Mononuclear cell (primary cell): ENCODE data around the gene GTPBP10. TPM values are rescaled to one million over a fixed set of nuclear protein-coding genes. Genes with fewer than 3 reads are reported as not detected.
"Not testable (repeated sequence)": the region's sequence is repeated elsewhere in the genome, so short reads cannot be mapped to it uniquely, and the experiment has no call there.

Experiments used
- H3K27me3 ChIP-seq: 2 replicates; pipeline ENCODE4 v1.6.0; 2011; ENCODE audit warnings: low read length, control low read depth; ENCODE audit not compliant: insufficient read depth
- H3K4me1 ChIP-seq: 2 replicates; pipeline ENCODE4 v1.5.1; 2011; ENCODE audit warnings: mild to moderate bottlenecking, low read length, control low read depth; ENCODE audit not compliant: insufficient read depth
- H3K4me3 ChIP-seq: 2 replicates; pipeline ENCODE4 v1.5.1; 2011; ENCODE audit warnings: mild to moderate bottlenecking, low read length, moderate library complexity
- H3K9me3 ChIP-seq: 2 replicates; pipeline ENCODE4 v1.5.1; 2011; ENCODE audit warnings: low read depth, mild to moderate bottlenecking, control low read depth, low read length
- total RNA-seq: library from RNA; depleted of rRNA; stranded (reverse); fragments of >200 nt; gene quantifications from one replicate; pipeline ENCODE4 v1.2.3, GENCODE V29; 2012

Gene GTPBP10
- total RNA-seq, 1 donor, result 16.2 TPM

DNA sequence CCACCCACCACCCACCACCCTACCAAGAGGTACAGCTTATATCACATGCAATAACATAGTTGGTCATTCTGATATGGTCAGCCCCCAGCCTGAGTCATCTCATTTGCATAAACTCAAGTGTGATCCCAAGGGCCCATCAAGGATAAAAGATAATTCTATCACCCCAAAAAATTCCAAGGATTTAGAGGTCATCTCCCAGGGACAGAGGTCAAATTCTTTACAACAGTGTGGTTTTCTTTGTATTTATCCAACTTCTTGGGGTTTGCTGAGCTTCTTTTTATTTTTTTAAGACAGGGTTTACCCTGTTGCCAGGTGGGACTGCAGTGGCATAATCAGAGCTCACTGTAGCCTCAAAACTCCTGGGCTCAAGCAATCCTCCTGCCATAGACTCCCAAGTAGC, 9.4 kb upstream of the GTPBP10 start:
- Histone ChIP-seq H3K4me3 (no peak overlapping the region), H3K9me3 (no peaks in the 10 kb centered on the region), H3K4me1 (no peaks in the 10 kb centered on the region), H3K27me3 (no peaks in the 10 kb centered on the region)

DNA sequence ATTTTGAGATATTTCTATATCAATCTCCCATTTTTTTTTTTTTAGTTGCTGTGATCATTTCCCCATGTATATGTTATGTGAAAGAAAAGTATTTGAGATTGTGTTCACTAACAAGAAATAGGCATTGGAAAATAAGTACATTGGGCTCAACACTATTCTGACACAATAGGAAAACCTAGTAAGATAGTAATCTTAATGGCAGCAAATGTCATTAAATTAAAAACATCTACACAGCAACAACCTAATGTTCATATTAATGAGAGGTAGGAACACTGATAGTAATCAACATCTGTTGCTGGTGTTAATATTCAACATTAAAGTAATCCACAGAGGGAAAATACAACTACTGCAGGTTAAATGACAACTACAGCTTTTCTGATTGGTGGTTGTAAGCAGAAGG, 1.5 kb upstream of the GTPBP10 start:
- H3K9me3 ChIP-seq, result no peaks in the 10 kb centered on the region
- peaks cover 16% of the 10 kb centered on the region for H3K4me1 ChIP-seq
- H3K27me3 ChIP-seq, result no peaks in the 10 kb centered on the region
- H3K4me3 ChIP-seq, result no peak overlapping the region

DNA sequence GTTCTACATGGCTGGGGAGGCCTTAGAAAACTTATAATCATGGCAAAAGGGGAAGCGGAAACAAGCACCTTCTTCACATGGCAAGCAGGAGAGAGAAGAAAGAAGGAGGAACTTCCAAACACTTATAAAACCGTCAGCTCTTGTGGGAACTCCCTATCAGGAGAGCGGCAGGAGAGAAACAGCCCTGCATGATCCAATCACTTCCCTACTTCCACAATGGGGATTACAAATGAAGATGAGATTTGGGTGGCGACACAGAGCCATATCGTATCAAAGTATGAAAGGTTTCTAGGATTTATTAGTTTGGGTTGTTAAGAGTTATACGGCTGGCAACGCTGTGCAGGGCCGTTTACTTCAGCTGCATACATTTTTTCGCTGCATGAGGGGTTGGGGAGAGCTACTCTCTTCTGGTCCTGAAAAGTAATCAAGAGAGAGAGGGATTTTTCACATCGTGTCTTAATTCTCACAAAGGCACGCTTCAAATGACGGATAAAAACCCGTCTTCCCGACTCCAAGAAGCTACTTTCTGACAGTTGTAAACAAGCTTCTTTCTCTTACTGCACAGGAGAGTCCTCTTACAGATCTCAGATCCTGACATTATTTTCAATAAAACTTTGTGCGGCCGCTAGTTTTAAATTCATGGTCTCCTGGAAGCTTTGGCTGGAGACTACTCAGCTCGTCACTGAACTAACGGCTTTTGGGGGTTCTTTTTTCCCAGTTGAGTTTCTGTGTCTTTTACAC, 751 bp upstream of the GTPBP10 start:
- Histone ChIP-seq H3K4me1 (peaks cover 16% of the 10 kb centered on the region), H3K4me3 (peak overlapping the region; percentile 99), H3K27me3 (no peaks in the 10 kb centered on the region), H3K9me3 (no peaks in the 10 kb centered on the region)

DNA sequence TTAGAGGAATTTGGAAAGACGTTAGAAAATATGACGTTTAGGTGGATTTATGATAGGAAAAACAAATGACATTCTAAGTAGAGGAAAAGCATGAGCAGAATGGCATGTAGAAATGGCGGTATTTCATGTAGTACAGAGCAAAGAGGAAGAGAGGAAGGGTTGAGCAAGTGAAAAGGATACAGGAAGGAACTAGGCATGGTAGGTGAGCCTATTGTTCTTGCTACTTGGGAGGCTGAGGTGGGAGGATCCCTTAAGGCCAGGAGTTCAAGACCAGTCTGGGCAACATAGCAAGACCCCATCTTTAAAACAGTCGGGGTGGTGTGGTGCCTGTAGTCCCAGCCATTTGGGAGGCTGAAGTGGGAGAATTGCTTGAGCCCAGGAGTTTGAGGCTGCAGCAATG, 1.2 kb downstream of the GTPBP10 start:
- Histone ChIP-seq H3K4me3 (no peak overlapping the region), H3K27me3 (no peaks in the 10 kb centered on the region), H3K4me1 (peaks cover 16% of the 10 kb centered on the region), H3K9me3 (no peaks in the 10 kb centered on the region)

DNA sequence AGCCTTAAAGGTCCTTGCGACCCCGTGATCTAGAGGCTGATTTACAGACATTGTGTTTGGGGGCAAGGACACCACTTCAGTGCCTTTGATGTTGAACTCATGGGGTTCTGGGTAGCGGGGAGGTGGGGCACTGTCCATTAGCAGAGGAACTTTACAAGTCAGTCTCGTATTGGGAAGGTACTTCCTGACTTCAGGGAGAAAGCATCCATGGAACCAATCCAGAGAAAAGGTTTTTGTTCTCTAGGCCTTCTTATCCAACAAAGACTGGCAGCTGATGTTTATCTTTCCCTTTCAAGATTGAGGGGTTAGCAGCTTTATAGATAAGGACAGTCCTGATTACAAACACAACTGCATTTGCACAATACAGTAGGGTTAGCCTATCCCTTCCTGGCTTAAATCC, 2.8 kb downstream of the GTPBP10 start:
- no peaks in the 10 kb centered on the region for H3K9me3 ChIP-seq
- H3K4me3 ChIP-seq, result no peak overlapping the region
- H3K4me1 ChIP-seq, result peaks cover 16% of the 10 kb centered on the region
- no peaks in the 10 kb centered on the region for H3K27me3 ChIP-seq

DNA sequence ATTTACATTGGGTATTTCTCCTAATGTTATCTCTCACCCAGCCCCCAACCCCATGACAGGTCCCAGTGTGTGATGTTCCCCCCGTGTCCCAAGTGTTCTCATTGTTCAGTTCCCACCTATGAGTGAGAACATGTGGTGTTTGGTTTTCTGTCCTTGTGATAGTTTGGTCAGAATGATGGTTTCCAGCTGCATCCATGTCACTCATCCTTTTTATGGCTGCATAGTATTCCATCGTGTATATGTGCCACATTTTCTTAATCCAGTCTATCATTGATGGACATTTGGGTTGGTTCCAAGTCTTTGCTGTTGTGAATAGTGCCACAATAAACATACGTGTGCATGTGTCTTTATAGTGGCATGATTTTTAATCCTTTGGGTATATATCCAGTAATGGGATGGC, 3.5 kb downstream of the GTPBP10 start:
- not testable (repeated sequence) for H3K9me3 ChIP-seq

DNA sequence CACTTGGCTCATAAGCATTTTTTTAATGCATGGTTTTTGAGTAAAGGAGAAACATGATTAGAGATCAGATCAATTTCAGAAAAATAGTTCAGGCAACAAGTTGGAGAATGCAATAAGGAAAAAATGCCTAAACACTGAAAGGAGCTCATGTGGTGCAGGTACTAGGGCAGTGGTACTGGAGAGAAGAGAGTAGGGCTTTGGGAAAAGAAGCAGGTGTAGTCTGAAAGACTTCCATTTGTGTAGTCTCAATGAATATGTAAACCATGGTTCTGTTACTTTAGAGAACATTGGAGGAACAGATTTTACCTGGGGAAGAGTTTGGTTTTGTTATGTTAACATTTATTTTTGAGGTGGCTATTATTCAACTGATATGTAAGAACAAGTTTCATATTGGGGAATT, 5.5 kb downstream of the GTPBP10 start:
- peaks cover 8% of the 10 kb centered on the region for H3K4me1 ChIP-seq
- H3K27me3 ChIP-seq, result no peaks in the 10 kb centered on the region
- H3K9me3 ChIP-seq, result no peaks in the 10 kb centered on the region
- no peak overlapping the region for H3K4me3 ChIP-seq

More for the DNA sequence above, 3.5 kb downstream of the GTPBP10 start:
- H3K4me3 ChIP-seq, H3K27me3 ChIP-seq: not testable (repeated sequence)
- peaks cover 16% of the 10 kb centered on the region for H3K4me1 ChIP-seq

DNA sequence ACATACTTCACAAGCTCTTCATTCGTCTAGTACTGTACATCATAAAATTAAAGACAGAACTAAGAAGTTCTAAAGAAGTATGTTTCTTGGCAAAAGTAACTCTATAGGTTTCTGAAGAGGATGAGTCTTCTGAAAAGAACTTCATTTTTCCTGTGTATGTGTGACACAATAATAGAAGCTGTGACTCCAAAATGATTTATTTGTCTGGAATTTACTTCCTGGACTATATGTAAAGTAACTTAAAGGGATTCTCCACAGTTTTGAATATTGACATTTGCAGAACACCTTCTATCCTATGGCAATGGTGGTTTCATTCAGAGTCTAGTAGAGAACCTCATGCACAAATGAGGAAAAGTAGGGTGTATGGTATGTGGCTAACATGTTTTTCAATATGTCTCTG, 36.9 kb downstream of the GTPBP10 start:
- no peaks in the 10 kb centered on the region for H3K4me1 ChIP-seq
- no peak overlapping the region for H3K4me3 ChIP-seq
- no peaks in the 10 kb centered on the region for H3K9me3 ChIP-seq
- H3K27me3 ChIP-seq, result no peaks in the 10 kb centered on the region

DNA sequence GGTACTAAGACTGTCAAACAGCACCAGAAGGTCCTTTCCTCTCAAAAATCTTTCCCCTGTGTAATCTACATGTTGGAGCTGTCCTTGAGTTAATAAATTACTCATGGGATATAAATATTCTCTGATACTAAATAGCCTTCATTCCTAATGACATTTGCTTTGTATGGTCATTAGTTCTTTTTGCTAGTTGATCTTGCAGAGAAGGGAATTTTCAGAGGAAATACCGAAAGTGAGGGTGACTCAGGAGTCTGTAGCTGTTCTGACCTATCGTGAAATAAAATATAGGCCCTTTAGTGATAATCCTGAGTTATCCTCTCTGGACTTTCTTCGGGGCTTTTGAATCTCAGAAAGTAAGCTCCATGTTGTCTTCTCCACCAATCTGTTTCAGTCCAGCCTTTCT, 37.3 kb downstream of the GTPBP10 start:
- Histone ChIP-seq H3K4me1 (no peaks in the 10 kb centered on the region), H3K4me3 (no peak overlapping the region), H3K9me3 (no peaks in the 10 kb centered on the region)

DNA sequence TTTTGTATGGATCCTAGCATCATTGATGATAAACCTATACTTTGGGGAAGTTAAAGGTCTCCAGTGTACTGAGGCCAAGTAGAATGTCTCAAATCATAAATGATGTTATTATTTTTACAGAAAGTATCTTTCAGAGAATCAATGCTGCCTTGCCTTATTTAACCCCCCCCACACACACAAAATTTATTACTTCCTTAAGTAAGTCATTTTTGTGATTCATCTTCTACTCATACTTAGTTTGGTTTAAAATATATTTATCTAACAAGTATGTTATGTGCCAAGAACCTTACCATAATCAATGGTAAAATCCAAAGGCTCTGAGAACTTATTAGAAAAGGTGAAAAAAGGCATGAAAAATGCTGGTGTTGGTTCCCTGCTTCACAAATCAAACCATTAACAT, 37.9 kb downstream of the GTPBP10 start:
- Histone ChIP-seq H3K4me1 (no peaks in the 10 kb centered on the region), H3K4me3 (no peak overlapping the region), H3K9me3 (no peaks in the 10 kb centered on the region), H3K27me3 (no peaks in the 10 kb centered on the region)

More for the DNA sequence above, 37.3 kb downstream of the GTPBP10 start:
- no peaks in the 10 kb centered on the region for H3K27me3 ChIP-seq

DNA sequence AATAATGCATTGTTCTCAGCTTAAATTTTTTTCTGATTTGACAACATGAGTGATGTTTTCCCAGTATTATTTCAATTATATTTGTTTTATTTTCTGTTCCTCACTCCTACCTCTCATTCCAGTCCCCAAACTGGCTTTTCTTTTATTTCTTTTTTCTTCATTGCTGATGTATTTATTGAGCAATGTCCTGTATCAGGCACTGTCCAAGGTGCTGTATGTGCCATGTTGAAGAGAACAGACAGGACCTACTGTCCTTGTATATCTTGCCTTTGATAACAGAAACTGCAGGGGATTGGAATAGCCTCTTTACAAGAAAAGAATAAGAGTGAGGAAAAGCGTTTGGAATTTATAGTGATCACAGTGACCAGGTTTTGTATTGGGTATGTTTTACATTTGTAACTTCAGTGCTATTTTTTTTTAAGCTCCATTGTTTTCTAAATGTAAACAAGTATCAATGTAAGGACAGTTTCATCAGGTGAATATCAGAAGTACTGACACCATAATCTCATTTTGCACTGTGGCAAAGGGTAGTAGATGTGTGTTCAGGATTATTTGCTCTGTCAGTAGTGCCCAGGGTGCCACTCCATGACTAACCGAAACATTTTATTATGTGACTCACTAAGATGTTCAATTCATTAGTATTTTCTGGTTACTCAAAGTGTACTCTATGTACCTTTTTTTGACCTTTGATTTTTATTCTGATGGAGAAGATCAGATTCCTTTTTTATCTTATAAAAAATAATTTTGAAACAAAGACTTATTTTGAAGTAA, 41.1 kb downstream of the GTPBP10 start:
- Histone ChIP-seq H3K27me3 (no peaks in the 10 kb centered on the region), H3K4me1 (no peaks in the 10 kb centered on the region), H3K9me3 (no peaks in the 10 kb centered on the region), H3K4me3 (no peak overlapping the region)

DNA sequence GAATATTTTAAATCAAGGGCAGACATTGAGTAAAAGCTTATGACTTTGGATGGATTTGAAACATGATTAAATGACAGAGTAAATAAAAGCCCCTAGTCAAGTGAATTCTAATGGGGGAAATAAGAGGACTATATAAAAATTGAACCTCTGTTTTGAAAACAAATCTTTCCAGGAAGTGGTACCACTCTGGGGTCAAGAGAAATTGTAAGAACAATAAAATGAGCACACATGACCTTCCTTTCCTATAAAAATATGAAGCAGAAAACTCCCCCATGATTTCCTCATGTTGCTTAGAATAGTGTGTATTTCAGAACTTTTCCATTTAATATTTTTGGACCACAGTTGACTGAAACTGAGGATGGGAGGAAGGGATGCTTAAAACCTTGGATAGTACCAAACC, 44.4 kb downstream of the GTPBP10 start:
- Histone ChIP-seq H3K4me3 (no peak overlapping the region), H3K4me1 (no peaks in the 10 kb centered on the region), H3K27me3 (no peaks in the 10 kb centered on the region), H3K9me3 (no peaks in the 10 kb centered on the region)

DNA sequence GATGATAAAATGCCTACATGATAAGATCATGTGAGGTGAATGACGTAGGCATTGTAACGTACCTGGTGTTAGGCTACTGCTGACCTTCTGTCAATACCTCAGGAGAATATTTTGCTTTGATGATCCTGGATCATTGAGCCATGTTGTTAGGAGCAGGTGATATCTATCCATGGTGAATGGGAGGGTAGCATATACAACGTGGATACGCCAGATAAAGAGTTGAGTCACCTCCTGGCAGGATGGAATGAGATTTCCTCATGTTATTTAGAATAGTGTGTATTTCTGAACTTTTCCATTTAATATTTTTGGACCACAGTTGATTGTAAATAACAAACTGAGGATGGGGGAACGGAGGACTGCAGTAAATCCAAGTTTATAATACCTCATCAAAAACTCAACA, 45.0 kb downstream of the GTPBP10 start:
- Histone ChIP-seq H3K4me1 (no peaks in the 10 kb centered on the region), H3K9me3 (no peaks in the 10 kb centered on the region), H3K4me3 (no peak overlapping the region), H3K27me3 (no peaks in the 10 kb centered on the region)

DNA sequence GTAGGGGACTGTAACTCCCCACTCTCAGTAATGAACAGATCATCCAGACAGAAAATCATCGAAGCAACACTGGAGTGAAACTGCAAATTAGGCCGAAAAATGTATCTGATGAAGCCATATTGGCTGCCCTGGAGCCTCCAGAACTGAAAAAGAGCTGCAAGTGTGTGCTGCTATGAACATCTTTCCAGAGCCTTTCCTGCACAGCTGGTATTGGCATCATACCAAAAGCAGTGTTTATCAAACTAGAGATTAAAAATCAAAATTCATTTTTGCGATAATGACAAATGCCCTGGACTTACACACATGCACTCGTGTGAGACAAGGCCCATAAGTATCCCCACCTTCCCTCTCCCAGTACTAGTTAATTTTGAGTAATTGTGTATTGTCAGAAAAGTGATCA, 49.9 kb downstream of the GTPBP10 start:
- peaks cover 10% of the 10 kb centered on the region for H3K9me3 ChIP-seq
- no peaks in the 10 kb centered on the region for H3K27me3 ChIP-seq
- H3K4me3 ChIP-seq, result no peak overlapping the region
- H3K4me1 ChIP-seq, result no peaks in the 10 kb centered on the region

DNA sequence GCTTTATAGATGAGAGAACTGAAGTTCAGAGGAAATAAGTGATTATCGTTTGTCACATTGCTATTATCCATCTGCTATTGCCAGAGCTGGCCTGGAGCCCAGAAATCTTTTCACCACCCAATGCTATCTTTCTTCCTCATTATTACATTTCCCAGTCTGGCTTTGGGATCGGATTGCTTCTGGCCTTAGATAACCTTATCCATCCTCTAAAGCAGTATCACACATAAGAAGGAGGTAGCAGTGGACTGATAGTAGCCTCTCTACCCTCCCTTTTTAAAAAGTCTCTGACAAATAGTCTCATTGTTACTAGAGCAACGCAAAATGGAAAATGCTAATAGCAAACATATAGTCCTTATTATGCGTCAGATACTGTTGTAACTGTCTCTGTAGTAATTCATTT, 55.5 kb downstream of the GTPBP10 start:
- Histone ChIP-seq H3K27me3 (no peaks in the 10 kb centered on the region), H3K4me1 (peaks cover 5% of the 10 kb centered on the region), H3K4me3 (no peak overlapping the region), H3K9me3 (peaks cover 10% of the 10 kb centered on the region)

DNA sequence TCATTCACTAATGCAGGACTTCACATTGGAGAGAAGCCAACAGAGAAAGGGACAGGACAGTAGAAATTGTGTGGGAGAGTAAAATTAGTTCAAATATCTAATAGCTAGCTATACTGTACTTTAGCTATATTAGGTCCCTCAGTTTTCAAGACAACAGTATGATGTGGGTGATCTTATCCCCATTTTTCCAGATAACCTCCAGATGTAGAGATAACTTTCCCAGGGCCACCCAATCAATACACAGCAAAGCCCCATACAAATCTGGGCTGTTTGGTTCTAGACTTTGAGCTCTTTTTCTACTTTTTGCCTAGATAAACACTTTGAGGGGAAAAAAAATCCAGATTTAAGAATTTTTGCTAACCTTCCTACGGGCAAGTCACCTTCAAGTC, 56.3 kb downstream of the GTPBP10 start:
- peaks cover 5% of the 10 kb centered on the region for H3K4me1 ChIP-seq
- H3K27me3 ChIP-seq, result no peaks in the 10 kb centered on the region
- peaks cover 10% of the 10 kb centered on the region for H3K9me3 ChIP-seq
- peak overlapping the region; percentile 44 for H3K4me3 ChIP-seq
